Measurements from ENCODE around the gene POLN. TPM values are rescaled to one million over a fixed set of nuclear protein-coding genes. Genes with fewer than 3 reads are reported as not detected.

POLN gene
- total and polyA plus RNA-seq, 2 of the 4 experiments (the other 2 are of a cell fraction), result 0.63 to 0.72 TPM

DNA sequence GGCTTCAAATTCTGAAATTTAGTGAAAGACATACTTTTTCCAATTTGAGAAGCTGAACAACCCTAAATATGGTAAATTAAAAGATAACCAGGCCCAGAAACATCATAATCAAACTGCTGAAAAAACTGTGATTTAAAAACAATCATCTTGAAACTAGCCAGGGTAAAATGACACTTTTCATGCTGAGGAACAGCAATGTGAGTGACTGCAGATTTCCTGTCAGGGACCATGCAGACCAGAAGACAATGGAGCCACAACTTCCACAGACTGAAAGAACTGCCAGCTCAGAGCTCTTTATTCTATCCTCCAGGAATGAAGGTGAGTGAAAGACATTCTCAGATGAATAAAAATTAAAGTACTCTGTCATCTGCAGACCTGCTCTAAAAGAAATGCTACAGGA is 109.5 kb downstream of the POLN start:
- no peak overlapping the region for H3K9ac ChIP-seq (ENCODE audit: low read depth, low read length)
- CTCF ChIA-PET, result no interaction called here
- BruUV-seq (replicated peaks), result no TSS peak
- H4K5ac ChIP-seq (ENCODE audit: low read depth, low read length), result no peak overlapping the region
- dilution Hi-C loops (cut with HindIII; ENCODE audit: low sequenced_read_pairs, unreplicated experiment) (no loop called here), in situ Hi-C loops (cut with MboI; ENCODE audit: low sequenced_read_pairs) (no loop called here), intact Hi-C loops (cut with micrococcal nuclease) (no loop called here)
- POLR2A ChIA-PET (ENCODE audit: unreplicated experiment), result no interaction called here
- H2BK120ac ChIP-seq (ENCODE audit: low read depth, low read length), result no peak overlapping the region
- H3K4ac ChIP-seq (ENCODE audit: low read depth, low read length), result no peak overlapping the region
- no peak overlapping the region for H3K56ac ChIP-seq (ENCODE audit: extremely low read depth, insufficient read depth, low read length)
- no peak overlapping the region for H2BK15ac ChIP-seq (ENCODE audit: low read depth, low read length)
- H3K18ac ChIP-seq (ENCODE audit: low read depth, low read length), result no peak overlapping the region
- no peak overlapping the region for H2BK20ac ChIP-seq (ENCODE audit: low read depth, low read length)
- H4K20me1 ChIP-seq (ENCODE audit: insufficient read depth, low read length), result no peaks in the 10 kb centered on the region
- no peak overlapping the region for H4K91ac ChIP-seq (ENCODE audit: insufficient read depth, low read depth, low read length)
- H3K36me3 ChIP-seq (ENCODE audit: control insufficient read depth, insufficient read depth, low read length), result no peaks in the 10 kb centered on the region
- no peak overlapping the region for H3K23ac ChIP-seq (ENCODE audit: low read depth, low read length)
- peaks cover 9% of the 10 kb centered on the region for H3K9me3 ChIP-seq (ENCODE audit: control insufficient read depth, insufficient read depth, low read length)
- no peak overlapping the region for H2BK5ac ChIP-seq (ENCODE audit: low read depth, low read length, poor library complexity, severe bottlenecking)
- no peak overlapping the region for H3K14ac ChIP-seq (replicated peaks; ENCODE audit: low read depth, low read length)
- H2AK5ac ChIP-seq (ENCODE audit: low read depth, low read length), result no peak overlapping the region
- H3K4me3 ChIP-seq (ENCODE audit: insufficient read depth, low read depth, low read length), result no peak overlapping the region
- ATAC-seq (ENCODE audit: low read depth) (no peak), DNase-seq (no peak)
- peaks cover 2% of the 10 kb centered on the region; the same call in 1 of the 2 replicates for H3K4me1 ChIP-seq (ENCODE audit: control insufficient read depth, insufficient read depth, low read length)
- peaks cover 2% of the 10 kb centered on the region for H3K27me3 ChIP-seq (ENCODE audit: control insufficient read depth, insufficient read depth, low read length)
- no peak overlapping the region for H3K4me2 ChIP-seq (ENCODE audit: low read depth, low read length)
- no peak overlapping the region for H2AK9ac ChIP-seq (replicated peaks; ENCODE audit: low read depth, low read length, poor library complexity)
- H4K8ac ChIP-seq (ENCODE audit: low read depth in 2 of 2, low read length in 2 of 2), result no peak overlapping the region
- H2AFZ ChIP-seq (replicated peaks; ENCODE audit: low read length, poor library complexity), result no peak overlapping the region
- no peaks in the 10 kb centered on the region for H3K9me1 ChIP-seq (ENCODE audit: insufficient read depth, low read length)
- TF ChIP-seq, protein P1, sequence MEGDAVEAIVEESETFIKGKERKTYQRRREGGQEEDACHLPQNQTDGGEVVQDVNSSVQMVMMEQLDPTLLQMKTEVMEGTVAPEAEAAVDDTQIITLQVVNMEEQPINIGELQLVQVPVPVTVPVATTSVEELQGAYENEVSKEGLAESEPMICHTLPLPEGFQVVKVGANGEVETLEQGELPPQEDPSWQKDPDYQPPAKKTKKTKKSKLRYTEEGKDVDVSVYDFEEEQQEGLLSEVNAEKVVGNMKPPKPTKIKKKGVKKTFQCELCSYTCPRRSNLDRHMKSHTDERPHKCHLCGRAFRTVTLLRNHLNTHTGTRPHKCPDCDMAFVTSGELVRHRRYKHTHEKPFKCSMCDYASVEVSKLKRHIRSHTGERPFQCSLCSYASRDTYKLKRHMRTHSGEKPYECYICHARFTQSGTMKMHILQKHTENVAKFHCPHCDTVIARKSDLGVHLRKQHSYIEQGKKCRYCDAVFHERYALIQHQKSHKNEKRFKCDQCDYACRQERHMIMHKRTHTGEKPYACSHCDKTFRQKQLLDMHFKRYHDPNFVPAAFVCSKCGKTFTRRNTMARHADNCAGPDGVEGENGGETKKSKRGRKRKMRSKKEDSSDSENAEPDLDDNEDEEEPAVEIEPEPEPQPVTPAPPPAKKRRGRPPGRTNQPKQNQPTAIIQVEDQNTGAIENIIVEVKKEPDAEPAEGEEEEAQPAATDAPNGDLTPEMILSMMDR (conservative IDR thresholded peaks at IDR 0.05; ENCODE audit: low read depth, low read length), result no peak
- no peak for TF ChIP-seq NFE2L2 (IDR thresholded peaks at IDR 0.05; ENCODE audit: low read depth, low read length)
- no peak for TF ChIP-seq POLR2A (IDR thresholded peaks at IDR 0.05; ENCODE audit: low read depth, low read length)
- no peak for TF ChIP-seq RCOR1 (IDR thresholded peaks at IDR 0.05; ENCODE audit: insufficient replicate concordance, low read length)
- no peak for TF ChIP-seq USF2 (IDR thresholded peaks at IDR 0.05; ENCODE audit: low read depth, low read length)
- TF ChIP-seq CEBPB (IDR thresholded peaks at IDR 0.05; ENCODE audit: low read depth, low read length), result no peak
- no peak for TF ChIP-seq MAFK (IDR thresholded peaks at IDR 0.05; ENCODE audit: low read depth, low read length)
- no peak for TF ChIP-seq RFX5 (IDR thresholded peaks at IDR 0.05; ENCODE audit: low read depth, low read length)
- TF ChIP-seq RAD21 (IDR thresholded peaks at IDR 0.05; ENCODE audit: low read length), result no peak
- no peak for TF ChIP-seq FOS (IDR thresholded peaks at IDR 0.05; ENCODE audit: low read depth, low read length)
- no peak for TF ChIP-seq MAZ (IDR thresholded peaks at IDR 0.05; ENCODE audit: borderline replicate concordance, low read depth, low read length)
- TF ChIP-seq ELK1 (IDR thresholded peaks at IDR 0.05; ENCODE audit: borderline replicate concordance, low read depth, low read length), result no peak
- no peak for TF ChIP-seq CHD1 (IDR thresholded peaks at IDR 0.05; ENCODE audit: low read depth, low read length)
- no peak for TF ChIP-seq BHLHE40 (IDR thresholded peaks at IDR 0.05; ENCODE audit: low read depth, low read length)
- no peak for TF ChIP-seq MXI1 (IDR thresholded peaks at IDR 0.05; ENCODE audit: borderline replicate concordance, low read depth, low read length)
- no peak for TF ChIP-seq SMC3 (IDR thresholded peaks at IDR 0.05; ENCODE audit: low read depth, low read length)
- H3K27ac ChIP-seq (ENCODE audit: insufficient read depth, low read length), result no peak overlapping the region
- H3K79me1 ChIP-seq (ENCODE audit: low read depth in 1 of 2, low read length in 2 of 2), result no peaks in the 10 kb centered on the region

Measured in IMR-90 (cell line).